ENCODE data around the gene PCBP3.
"Not testable (repeated sequence)": the region's sequence is repeated elsewhere in the genome, so short reads cannot be mapped to it uniquely, and the experiment has no call there.

PCBP3 gene

GRCh38 chr21:45895778-45896370 is 252.3 kb downstream of the PCBP3 start:
- H3K4me3 ChIP-seq (ENCODE audit: low read depth in 1 of 2, low read length in 2 of 2), result no peak overlapping the region
- no peak overlapping the region for H3K27ac ChIP-seq (ENCODE audit: low read depth, low read length)
- H3K27me3 ChIP-seq (ENCODE audit: control insufficient read depth in 1 of 2, insufficient read depth in 2 of 2, low read length in 2 of 2), result no peaks in the 10 kb centered on the region
- H3K9ac ChIP-seq (ENCODE audit: low read depth in 1 of 2, low read length in 2 of 2), result no peak overlapping the region
- H3K9me3 ChIP-seq (ENCODE audit: control insufficient read depth in 1 of 2, low read length in 2 of 2), result no peaks in the 10 kb centered on the region
- H3K36me3 ChIP-seq (ENCODE audit: control insufficient read depth in 1 of 2, insufficient read depth in 2 of 2, low read length in 2 of 2), result no peaks in the 10 kb centered on the region
- H3K4me1 ChIP-seq (ENCODE audit: control insufficient read depth in 1 of 2, insufficient read depth in 2 of 2, low read length in 2 of 2), result peaks cover 0 to 11% of the 10 kb centered on the region in 2 donors

- not testable (repeated sequence) for H3K27ac ChIP-seq (ENCODE audit: low read depth, low read length); H3K4me3 ChIP-seq (ENCODE audit: low read depth in 1 of 2, low read length in 2 of 2); H3K9ac ChIP-seq (ENCODE audit: low read depth in 1 of 2, low read length in 2 of 2); H3K36me3 ChIP-seq (ENCODE audit: control insufficient read depth in 1 of 2, insufficient read depth in 2 of 2, low read length in 2 of 2); H3K27me3 ChIP-seq (ENCODE audit: control insufficient read depth in 1 of 2, insufficient read depth in 2 of 2, low read length in 2 of 2); H3K9me3 ChIP-seq (ENCODE audit: control insufficient read depth in 1 of 2, low read length in 2 of 2)
- peaks cover 0 to 11% of the 10 kb centered on the region in 2 donors for H3K4me1 ChIP-seq (ENCODE audit: control insufficient read depth in 1 of 2, insufficient read depth in 2 of 2, low read length in 2 of 2)
These were observed 252.9 kb downstream of the PCBP3 start for GRCh38 chr21:45896431-45896830.

GRCh38 chr21:45897191-45898027 is 253.9 kb downstream of the PCBP3 start:
- Histone ChIP-seq H3K4me1 (ENCODE audit: control insufficient read depth in 1 of 2, insufficient read depth in 2 of 2, low read length in 2 of 2) (peaks cover 0 to 11% of the 10 kb centered on the region in 2 donors), H3K9ac (ENCODE audit: low read depth in 1 of 2, low read length in 2 of 2) (no peak overlapping the region), H3K9me3 (ENCODE audit: control insufficient read depth in 1 of 2, low read length in 2 of 2) (no peaks in the 10 kb centered on the region), H3K27me3 (ENCODE audit: control insufficient read depth in 1 of 2, insufficient read depth in 2 of 2, low read length in 2 of 2) (no peaks in the 10 kb centered on the region), H3K4me3 (ENCODE audit: low read depth in 1 of 2, low read length in 2 of 2) (no peak overlapping the region), H3K36me3 (ENCODE audit: control insufficient read depth in 1 of 2, insufficient read depth in 2 of 2, low read length in 2 of 2) (no peaks in the 10 kb centered on the region), H3K27ac (ENCODE audit: low read depth, low read length) (no peak overlapping the region)

- Histone ChIP-seq H3K4me3 (ENCODE audit: low read depth in 1 of 2, low read length in 2 of 2) (no peak overlapping the region), H3K9me3 (ENCODE audit: control insufficient read depth in 1 of 2, low read length in 2 of 2) (no peaks in the 10 kb centered on the region), H3K27me3 (ENCODE audit: control insufficient read depth in 1 of 2, insufficient read depth in 2 of 2, low read length in 2 of 2) (no peaks in the 10 kb centered on the region), H3K9ac (ENCODE audit: low read depth in 1 of 2, low read length in 2 of 2) (no peak overlapping the region), H3K27ac (ENCODE audit: low read depth, low read length) (no peak overlapping the region), H3K36me3 (ENCODE audit: control insufficient read depth in 1 of 2, insufficient read depth in 2 of 2, low read length in 2 of 2) (no peaks in the 10 kb centered on the region), H3K4me1 (ENCODE audit: control insufficient read depth in 1 of 2, insufficient read depth in 2 of 2, low read length in 2 of 2) (peaks cover 0 to 8% of the 10 kb centered on the region in 2 donors)
These were observed 254.5 kb downstream of the PCBP3 start for GRCh38 chr21:45898028-45898350.

DNA sequence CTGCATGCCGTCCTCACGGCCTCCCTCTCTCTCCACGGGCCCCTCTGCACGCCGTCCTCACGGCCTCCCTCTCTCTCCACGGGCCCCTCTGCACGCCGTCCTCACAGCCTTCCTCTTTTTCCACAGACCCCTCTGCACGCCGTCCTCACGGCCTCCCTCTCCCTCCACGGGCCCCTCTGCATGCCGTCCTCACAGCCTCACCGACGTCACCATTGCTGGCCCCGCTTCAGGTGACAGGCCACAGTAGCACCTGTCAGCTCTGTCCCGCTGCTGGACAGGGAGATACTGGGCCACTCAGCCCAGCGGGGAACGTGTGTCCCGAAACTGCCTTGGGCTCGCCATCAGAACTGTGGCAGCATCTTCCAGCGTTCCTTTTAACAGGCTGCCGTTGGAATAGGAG is 255.3 kb downstream of the PCBP3 start:
- no peak overlapping the region for H3K27ac ChIP-seq (ENCODE audit: low read depth, low read length)
- H3K27me3 ChIP-seq (ENCODE audit: control insufficient read depth in 1 of 2, insufficient read depth in 2 of 2, low read length in 2 of 2), result no peaks in the 10 kb centered on the region
- peaks cover 0 to 5% of the 10 kb centered on the region in 2 donors for H3K4me1 ChIP-seq (ENCODE audit: control insufficient read depth in 1 of 2, insufficient read depth in 2 of 2, low read length in 2 of 2)
- H3K4me3 ChIP-seq (ENCODE audit: low read depth in 1 of 2, low read length in 2 of 2), result no peak overlapping the region
- H3K9me3 ChIP-seq (ENCODE audit: control insufficient read depth in 1 of 2, low read length in 2 of 2), result no peaks in the 10 kb centered on the region
- H3K36me3 ChIP-seq (ENCODE audit: control insufficient read depth in 1 of 2, insufficient read depth in 2 of 2, low read length in 2 of 2), result no peaks in the 10 kb centered on the region
- no peak overlapping the region for H3K9ac ChIP-seq (ENCODE audit: low read depth in 1 of 2, low read length in 2 of 2)

DNA sequence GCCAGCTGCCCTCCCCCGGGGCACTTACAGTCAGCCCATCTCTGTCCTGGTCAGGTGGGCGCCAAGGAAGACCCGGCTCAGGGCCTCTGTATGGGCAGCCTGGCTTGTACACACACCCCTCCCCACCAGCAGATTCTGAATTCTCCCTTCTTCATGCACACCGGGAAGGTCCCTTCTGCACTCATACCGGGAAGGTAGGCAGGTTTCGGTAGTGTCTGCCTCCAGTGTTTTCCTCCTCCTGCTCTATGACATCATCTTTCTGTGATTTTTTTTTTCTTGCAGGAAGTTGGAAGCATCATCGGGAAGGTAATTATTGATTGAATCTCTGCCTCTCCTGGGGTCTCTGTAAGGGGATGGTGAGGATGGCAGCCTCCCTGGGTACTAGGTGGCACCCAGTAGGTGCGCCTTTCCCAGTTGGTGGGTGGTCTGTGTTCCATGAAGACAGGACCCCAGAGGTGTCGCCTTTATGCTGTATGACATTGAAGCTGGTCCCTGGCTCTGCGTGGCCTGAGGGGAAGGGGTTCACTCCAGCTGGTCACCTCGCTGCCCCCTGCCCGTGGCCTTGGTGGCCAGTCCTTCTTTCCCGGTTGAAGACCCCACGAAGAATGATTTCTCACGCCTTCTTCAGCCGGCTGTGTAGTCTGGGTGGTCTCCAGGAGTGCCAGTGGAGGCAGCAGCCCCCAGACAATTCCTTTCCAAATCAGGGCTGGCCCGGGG is 255.9 kb downstream of the PCBP3 start:
- H3K4me3 ChIP-seq (ENCODE audit: low read depth in 1 of 2, low read length in 2 of 2), result no peak overlapping the region
- no peak overlapping the region for H3K9ac ChIP-seq (ENCODE audit: low read depth in 1 of 2, low read length in 2 of 2)
- no peaks in the 10 kb centered on the region for H3K36me3 ChIP-seq (ENCODE audit: control insufficient read depth in 1 of 2, insufficient read depth in 2 of 2, low read length in 2 of 2)
- no peak overlapping the region for H3K27ac ChIP-seq (ENCODE audit: low read depth, low read length)
- H3K9me3 ChIP-seq (ENCODE audit: control insufficient read depth in 1 of 2, low read length in 2 of 2), result no peaks in the 10 kb centered on the region
- H3K27me3 ChIP-seq (ENCODE audit: control insufficient read depth in 1 of 2, insufficient read depth in 2 of 2, low read length in 2 of 2), result no peaks in the 10 kb centered on the region
- H3K4me1 ChIP-seq (ENCODE audit: control insufficient read depth in 1 of 2, insufficient read depth in 2 of 2, low read length in 2 of 2), result no peaks in the 10 kb centered on the region

DNA sequence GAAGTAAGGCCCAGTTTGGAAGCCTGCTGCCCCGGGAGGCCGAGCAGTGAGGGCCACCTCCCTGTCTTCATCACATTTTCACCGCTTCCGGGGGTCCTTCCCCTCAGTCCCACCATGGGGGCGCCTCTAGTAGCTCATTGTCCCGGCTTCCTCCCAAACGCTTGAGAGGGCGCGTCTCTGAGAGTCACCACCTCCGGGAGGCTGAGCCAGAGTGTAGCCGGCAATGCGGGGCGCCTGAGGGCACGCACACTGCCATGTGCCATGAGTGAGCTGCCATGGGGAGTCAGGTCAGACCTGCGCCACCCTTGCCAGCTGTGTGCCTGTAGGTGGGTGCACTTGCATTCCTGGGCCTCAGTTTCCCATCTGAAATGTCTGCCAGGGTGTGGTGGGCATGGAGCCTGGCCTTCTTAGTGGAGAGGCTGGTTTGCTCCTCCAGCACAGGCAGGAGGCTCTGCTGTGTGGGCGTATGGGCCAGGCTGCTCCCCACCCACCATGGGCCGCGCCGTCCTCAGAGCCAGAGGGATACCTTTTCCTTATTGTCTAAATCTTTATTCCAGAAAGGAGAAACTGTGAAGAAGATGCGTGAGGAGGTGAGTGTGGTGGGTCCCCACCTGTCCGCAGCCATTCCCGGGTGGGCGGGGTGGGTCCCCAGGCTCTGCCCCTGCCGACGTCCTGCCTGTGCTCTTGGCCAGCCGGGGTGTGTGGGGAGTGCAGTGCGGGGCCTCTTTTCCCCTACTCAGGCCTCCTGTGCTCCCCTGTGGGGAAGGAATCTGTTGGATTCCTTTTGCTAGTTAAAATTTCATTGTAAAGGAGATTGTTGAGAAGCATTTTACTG is 256.7 kb downstream of the PCBP3 start:
- no peak overlapping the region for H3K9ac ChIP-seq (ENCODE audit: low read depth in 1 of 2, low read length in 2 of 2)
- H3K27me3 ChIP-seq (ENCODE audit: control insufficient read depth in 1 of 2, insufficient read depth in 2 of 2, low read length in 2 of 2), result no peaks in the 10 kb centered on the region
- H3K36me3 ChIP-seq (ENCODE audit: control insufficient read depth in 1 of 2, insufficient read depth in 2 of 2, low read length in 2 of 2), result no peaks in the 10 kb centered on the region
- H3K4me1 ChIP-seq (ENCODE audit: control insufficient read depth in 1 of 2, insufficient read depth in 2 of 2, low read length in 2 of 2), result no peaks in the 10 kb centered on the region
- no peaks in the 10 kb centered on the region for H3K9me3 ChIP-seq (ENCODE audit: control insufficient read depth in 1 of 2, low read length in 2 of 2)
- no peak overlapping the region for H3K4me3 ChIP-seq (ENCODE audit: low read depth in 1 of 2, low read length in 2 of 2)
- H3K27ac ChIP-seq (ENCODE audit: low read depth, low read length), result no peak overlapping the region

DNA sequence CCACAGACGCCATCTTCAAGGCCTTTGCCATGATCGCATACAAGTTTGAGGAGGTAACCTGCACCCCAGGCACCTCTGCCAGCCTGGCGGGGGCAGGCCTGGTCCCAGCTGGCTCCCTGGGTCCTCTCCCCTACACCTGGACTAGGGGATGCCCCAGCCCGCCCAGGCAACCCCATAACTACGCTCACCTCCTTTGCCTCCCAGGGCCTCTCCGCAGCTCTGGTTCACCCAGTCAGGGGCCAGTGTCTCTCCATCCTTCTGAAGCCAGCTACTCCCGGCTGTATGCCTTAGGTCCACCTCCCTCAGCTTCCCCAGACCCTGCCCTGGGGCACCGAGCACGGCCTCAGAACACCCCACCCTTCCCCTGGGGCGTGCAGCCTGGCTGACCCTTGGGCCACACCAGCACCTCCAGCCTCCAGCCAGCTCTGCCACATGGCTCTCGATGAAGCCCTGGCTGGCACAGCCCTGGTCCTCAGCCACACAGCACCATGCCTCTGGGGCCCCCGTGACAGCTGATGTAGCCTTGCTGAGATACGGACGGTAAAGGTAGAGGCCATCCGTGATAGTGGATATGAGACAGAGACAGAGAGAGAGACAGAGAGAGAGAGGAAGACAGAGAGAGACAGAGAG is 257.7 kb downstream of the PCBP3 start:
- no peaks in the 10 kb centered on the region for H3K36me3 ChIP-seq (ENCODE audit: control insufficient read depth in 1 of 2, insufficient read depth in 2 of 2, low read length in 2 of 2)
- no peak overlapping the region for H3K27ac ChIP-seq (ENCODE audit: low read depth, low read length)
- H3K4me1 ChIP-seq (ENCODE audit: control insufficient read depth in 1 of 2, insufficient read depth in 2 of 2, low read length in 2 of 2), result no peaks in the 10 kb centered on the region
- H3K9ac ChIP-seq (ENCODE audit: low read depth in 1 of 2, low read length in 2 of 2), result no peak overlapping the region
- no peak overlapping the region for H3K4me3 ChIP-seq (ENCODE audit: low read depth in 1 of 2, low read length in 2 of 2)
- no peaks in the 10 kb centered on the region for H3K27me3 ChIP-seq (ENCODE audit: control insufficient read depth in 1 of 2, insufficient read depth in 2 of 2, low read length in 2 of 2)
- no peaks in the 10 kb centered on the region for H3K9me3 ChIP-seq (ENCODE audit: control insufficient read depth in 1 of 2, low read length in 2 of 2)

DNA sequence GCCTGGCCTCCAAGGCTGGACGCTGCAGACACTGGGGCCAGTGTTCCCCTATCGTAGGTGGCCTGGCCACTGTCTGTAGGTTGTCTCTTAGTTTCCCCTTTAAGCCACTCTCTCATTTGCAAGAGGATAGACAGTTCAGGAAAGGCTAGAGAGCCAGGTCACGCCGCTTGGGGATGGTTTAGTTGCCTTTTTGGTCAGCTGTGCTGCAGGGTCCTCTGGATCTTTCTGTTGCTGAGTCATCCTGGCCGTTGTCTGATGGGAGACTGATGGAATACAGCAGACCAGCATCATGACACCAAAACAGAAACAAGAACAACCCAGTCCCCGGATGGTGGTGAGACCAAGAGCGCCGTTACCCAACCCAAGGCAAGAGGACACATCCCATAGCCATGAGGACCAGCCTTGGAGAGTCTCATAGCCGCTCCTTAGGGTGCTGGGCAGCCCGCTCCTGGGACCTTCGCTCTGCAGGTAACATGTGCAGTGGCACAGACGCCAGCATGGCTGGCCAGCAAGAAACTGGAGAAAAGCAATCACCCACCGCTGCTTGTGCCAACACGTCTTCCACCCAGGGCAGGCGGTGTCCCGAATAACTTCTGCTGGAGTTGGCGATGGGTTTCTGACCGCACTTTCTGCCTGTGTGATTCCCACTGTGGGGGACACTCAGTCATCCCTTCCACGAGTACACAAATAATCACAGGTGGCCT is 258.9 kb downstream of the PCBP3 start:
- H3K27me3 ChIP-seq (ENCODE audit: control insufficient read depth in 1 of 2, insufficient read depth in 2 of 2, low read length in 2 of 2), result no peaks in the 10 kb centered on the region
- H3K36me3 ChIP-seq (ENCODE audit: control insufficient read depth in 1 of 2, insufficient read depth in 2 of 2, low read length in 2 of 2), result no peaks in the 10 kb centered on the region
- H3K27ac ChIP-seq (ENCODE audit: low read depth, low read length), result no peak overlapping the region
- H3K4me1 ChIP-seq (ENCODE audit: control insufficient read depth in 1 of 2, insufficient read depth in 2 of 2, low read length in 2 of 2), result no peaks in the 10 kb centered on the region
- H3K4me3 ChIP-seq (ENCODE audit: low read depth in 1 of 2, low read length in 2 of 2), result no peak overlapping the region
- H3K9ac ChIP-seq (ENCODE audit: low read depth in 1 of 2, low read length in 2 of 2), result no peak overlapping the region
- no peaks in the 10 kb centered on the region for H3K9me3 ChIP-seq (ENCODE audit: control insufficient read depth in 1 of 2, low read length in 2 of 2)

All from duodenal mucosa (tissue), 2 donors.